Uterus (tissue), 2 donors: ENCODE measurements around the gene GPR21.

ENCODE experiments used
- POLR2A ChIP-seq, 2 donors: fragments of 450-650 bp; IDR thresholded peaks; one replicate each; pipeline ENCODE4 v1.6.1; 2016; ENCODE audit warnings: antibody characterized with exemption in 2 of 2, mild to moderate bottlenecking in 1 of 2, moderate library complexity in 1 of 2
- TF ChIP-seq, protein P1 (sequence below), 4 experiments: fragments of 200-600 bp in 2 of 4; fragments of 450-650 bp in 2 of 4; sonication (generic) in 2 of 4; IDR thresholded peaks; one replicate each; pipeline ENCODE4 v1.5.1; 2016 to 2019; ENCODE audit warnings: antibody characterized with exemption in 4 of 4, mild to moderate bottlenecking in 2 of 4, moderate library complexity in 1 of 4

GRCh38 chr9:123007269-123007668, 26.2 kb upstream of the GPR21 start:
- TF ChIP-seq, protein P1, sequence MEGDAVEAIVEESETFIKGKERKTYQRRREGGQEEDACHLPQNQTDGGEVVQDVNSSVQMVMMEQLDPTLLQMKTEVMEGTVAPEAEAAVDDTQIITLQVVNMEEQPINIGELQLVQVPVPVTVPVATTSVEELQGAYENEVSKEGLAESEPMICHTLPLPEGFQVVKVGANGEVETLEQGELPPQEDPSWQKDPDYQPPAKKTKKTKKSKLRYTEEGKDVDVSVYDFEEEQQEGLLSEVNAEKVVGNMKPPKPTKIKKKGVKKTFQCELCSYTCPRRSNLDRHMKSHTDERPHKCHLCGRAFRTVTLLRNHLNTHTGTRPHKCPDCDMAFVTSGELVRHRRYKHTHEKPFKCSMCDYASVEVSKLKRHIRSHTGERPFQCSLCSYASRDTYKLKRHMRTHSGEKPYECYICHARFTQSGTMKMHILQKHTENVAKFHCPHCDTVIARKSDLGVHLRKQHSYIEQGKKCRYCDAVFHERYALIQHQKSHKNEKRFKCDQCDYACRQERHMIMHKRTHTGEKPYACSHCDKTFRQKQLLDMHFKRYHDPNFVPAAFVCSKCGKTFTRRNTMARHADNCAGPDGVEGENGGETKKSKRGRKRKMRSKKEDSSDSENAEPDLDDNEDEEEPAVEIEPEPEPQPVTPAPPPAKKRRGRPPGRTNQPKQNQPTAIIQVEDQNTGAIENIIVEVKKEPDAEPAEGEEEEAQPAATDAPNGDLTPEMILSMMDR (IDR thresholded peaks at IDR 0.05) = no peak
- TF ChIP-seq POLR2A (IDR thresholded peaks at IDR 0.05) = no peak
